HepG2 (cell line): ENCODE measurements around the gene SIGLEC10. TPM values are rescaled to one million over a fixed set of nuclear protein-coding genes. Genes with fewer than 3 reads are reported as not detected.

Source experiments
- CCAR2 ChIP-seq: fragments of 200-400 bp; formaldehyde crosslinking; optimal IDR thresholded peaks from 2 replicates; pipeline ENCODE3; 2018; ENCODE audit warnings: low read depth, mild to moderate bottlenecking, low read length, moderate library complexity
- FOXK2 ChIP-seq: fragments of 450-650 bp; IDR thresholded peaks from 2 replicates; pipeline ENCODE4 v1.6.1; 2016
- HNF4G ChIP-seq, 2 experiments: sonication (generic) in 1 of 2; formaldehyde crosslinking in 1 of 2; IDR thresholded peaks; 2 replicates each; pipeline versions ENCODE4 v1.4.0 to v1.6.1; 2011 to 2020; ENCODE audit warnings: borderline replicate concordance in 2 of 2, low read depth in 2 of 2, mild to moderate bottlenecking in 2 of 2, low read length in 1 of 2, missing genetic modification reagents in 1 of 2, moderate library complexity in 1 of 2
- HOXA3 ChIP-seq: sonication (generic); formaldehyde crosslinking; IDR thresholded peaks from 2 replicates; pipeline ENCODE4 v1.5.0; 2020; ENCODE audit warnings: missing genetic modification reagents
- MED13 ChIP-seq: sonication (generic); formaldehyde crosslinking; IDR thresholded peaks from 2 replicates; pipeline ENCODE4 v1.5.0; 2020; ENCODE audit warnings: missing genetic modification reagents
- NR1H2 ChIP-seq: sonication (generic); formaldehyde crosslinking; IDR thresholded peaks from 2 replicates; pipeline ENCODE4 v1.8.1; 2022; ENCODE audit warnings: low read depth, missing genetic modification reagents, borderline replicate concordance
- RFX1 ChIP-seq: fragments of 450-650 bp; IDR thresholded peaks from 2 replicates; pipeline ENCODE4 v1.6.1; 2017
- SIX4 ChIP-seq: sonication (generic); formaldehyde crosslinking; IDR thresholded peaks from 2 replicates; pipeline ENCODE4 v1.4.0; 2020; ENCODE audit warnings: missing genetic modification reagents
- TRAFD1 ChIP-seq: sonication (generic); formaldehyde crosslinking; IDR thresholded peaks from 2 replicates; pipeline ENCODE4 v1.5.1; 2020; ENCODE audit warnings: missing genetic modification reagents, mild to moderate bottlenecking, borderline replicate concordance
- USF2 ChIP-seq, 2 experiments: sonication (generic) in 1 of 2; formaldehyde crosslinking in 1 of 2; IDR thresholded peaks; 2 replicates each; pipeline versions ENCODE4 v1.5.1 to v1.6.1; 2011 to 2020; ENCODE audit warnings: borderline replicate concordance in 1 of 2, low read depth in 1 of 2, low read length in 1 of 2, mild to moderate bottlenecking in 1 of 2, missing genetic modification reagents in 1 of 2, moderate library complexity in 1 of 2
- ZNF260 ChIP-seq: sonication (generic); formaldehyde crosslinking; IDR thresholded peaks from 2 replicates; pipeline ENCODE4 v1.4.0; 2020; ENCODE audit warnings: missing genetic modification reagents, low read depth, mild to moderate bottlenecking, borderline replicate concordance
- ZNF496 ChIP-seq: sonication (generic); formaldehyde crosslinking; IDR thresholded peaks from 2 replicates; pipeline ENCODE4 v1.8.1; 2023; ENCODE audit warnings: mild to moderate bottlenecking, moderate library complexity, missing genetic modification reagents; ENCODE audit not compliant: insufficient replicate concordance
- ZNF674 ChIP-seq: sonication (generic); formaldehyde crosslinking; IDR thresholded peaks from 2 replicates; pipeline ENCODE4 v1.5.0; 2020; ENCODE audit warnings: low read depth, mild to moderate bottlenecking, missing genetic modification reagents
- polyA plus RNA-seq, 8 experiments: library from polyadenylated mRNA; depleted of rRNA in 3 of 8; stranded (reverse) in 7 of 8; unstranded in 1 of 8; fragments of >200 nt; fragmentation: Illumina TruSeq in 4 of 8; extraction: Trizol in 4 of 8; gene quantifications; 2 replicates each; pipeline versions ENCODE4 v1.2.1 to v1.2.3, GENCODE V29; 2011 to 2016; ENCODE audit warnings: low read depth in 4 of 8, missing spikeins in 1 of 8, mixed read lengths in 1 of 8; ENCODE audit not compliant: insufficient read depth in 1 of 8
- total RNA-seq, 5 experiments: library from RNA; depleted of rRNA; stranded (reverse); fragments of >200 nt; fragmentation: Illumina TruSeq; extraction: Trizol; gene quantifications; 2 replicates each; pipeline ENCODE4 v1.2.3, GENCODE V29; 2016; ENCODE audit warnings: low read depth in 1 of 5
- TF ChIP-seq, protein P1 (sequence below): sonication (generic); formaldehyde crosslinking; IDR thresholded peaks from 2 replicates; pipeline ENCODE4 v1.4.0; 2020; ENCODE audit warnings: mild to moderate bottlenecking, missing genetic modification reagents
- TF ChIP-seq, protein P2 (sequence below): sonication (generic); formaldehyde crosslinking; IDR thresholded peaks from 2 replicates; pipeline ENCODE4 v1.4.0; 2020; ENCODE audit warnings: missing genetic modification reagents
- TF ChIP-seq, protein P3 (sequence below): sonication (generic); formaldehyde crosslinking; IDR thresholded peaks from 2 replicates; pipeline ENCODE4 v1.4.0; 2020; ENCODE audit warnings: missing genetic modification reagents, borderline replicate concordance

SIGLEC10 gene
- total and polyA plus RNA-seq, 2 of the 13 experiments (the other 11 are each of a cell fraction or from before 2014, with no cell fraction given), result not detected

GRCh38 chr19:51367565-51368365 lies 49.7 kb downstream of the SIGLEC10 start (continued):
- TF ChIP-seq USF2 (IDR thresholded peaks at IDR 0.05; ENCODE audit: low read depth, low read length) (no peak), USF2 (CRISPR knock-in tag; IDR thresholded peaks at IDR 0.05; ENCODE audit: borderline replicate concordance) (no peak), MED13 (no peak; the same call in 1 of the 2 replicates), HOXA3 (CRISPR knock-in tag) (peak; percentile 56; the same call in 1 of the 2 replicates), ZNF674 (CRISPR knock-in tag) (no peak), FOXK2 (no peak), SIX4 (CRISPR knock-in tag) (peak; percentile 24; the same call in 1 of the 2 replicates), CCAR2 (no peak), RFX1 (no peak; the same call in 1 of the 2 replicates), ZNF496 (no peak), TRAFD1 (CRISPR knock-in tag) (no peak), HNF4G (IDR thresholded peaks at IDR 0.05; ENCODE audit: borderline replicate concordance, low read depth, low read length) (no peak), HNF4G (CRISPR knock-in tag; IDR thresholded peaks at IDR 0.05; ENCODE audit: borderline replicate concordance, low read depth) (peak; percentile 27; the same call in 1 of the 2 replicates), ZNF260 (CRISPR knock-in tag) (no peak), NR1H2 (CRISPR knock-in tag) (no peak)
- TF ChIP-seq, protein P1, sequence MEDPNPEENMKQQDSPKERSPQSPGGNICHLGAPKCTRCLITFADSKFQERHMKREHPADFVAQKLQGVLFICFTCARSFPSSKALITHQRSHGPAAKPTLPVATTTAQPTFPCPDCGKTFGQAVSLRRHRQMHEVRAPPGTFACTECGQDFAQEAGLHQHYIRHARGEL, result no peak
- TF ChIP-seq, protein P2, sequence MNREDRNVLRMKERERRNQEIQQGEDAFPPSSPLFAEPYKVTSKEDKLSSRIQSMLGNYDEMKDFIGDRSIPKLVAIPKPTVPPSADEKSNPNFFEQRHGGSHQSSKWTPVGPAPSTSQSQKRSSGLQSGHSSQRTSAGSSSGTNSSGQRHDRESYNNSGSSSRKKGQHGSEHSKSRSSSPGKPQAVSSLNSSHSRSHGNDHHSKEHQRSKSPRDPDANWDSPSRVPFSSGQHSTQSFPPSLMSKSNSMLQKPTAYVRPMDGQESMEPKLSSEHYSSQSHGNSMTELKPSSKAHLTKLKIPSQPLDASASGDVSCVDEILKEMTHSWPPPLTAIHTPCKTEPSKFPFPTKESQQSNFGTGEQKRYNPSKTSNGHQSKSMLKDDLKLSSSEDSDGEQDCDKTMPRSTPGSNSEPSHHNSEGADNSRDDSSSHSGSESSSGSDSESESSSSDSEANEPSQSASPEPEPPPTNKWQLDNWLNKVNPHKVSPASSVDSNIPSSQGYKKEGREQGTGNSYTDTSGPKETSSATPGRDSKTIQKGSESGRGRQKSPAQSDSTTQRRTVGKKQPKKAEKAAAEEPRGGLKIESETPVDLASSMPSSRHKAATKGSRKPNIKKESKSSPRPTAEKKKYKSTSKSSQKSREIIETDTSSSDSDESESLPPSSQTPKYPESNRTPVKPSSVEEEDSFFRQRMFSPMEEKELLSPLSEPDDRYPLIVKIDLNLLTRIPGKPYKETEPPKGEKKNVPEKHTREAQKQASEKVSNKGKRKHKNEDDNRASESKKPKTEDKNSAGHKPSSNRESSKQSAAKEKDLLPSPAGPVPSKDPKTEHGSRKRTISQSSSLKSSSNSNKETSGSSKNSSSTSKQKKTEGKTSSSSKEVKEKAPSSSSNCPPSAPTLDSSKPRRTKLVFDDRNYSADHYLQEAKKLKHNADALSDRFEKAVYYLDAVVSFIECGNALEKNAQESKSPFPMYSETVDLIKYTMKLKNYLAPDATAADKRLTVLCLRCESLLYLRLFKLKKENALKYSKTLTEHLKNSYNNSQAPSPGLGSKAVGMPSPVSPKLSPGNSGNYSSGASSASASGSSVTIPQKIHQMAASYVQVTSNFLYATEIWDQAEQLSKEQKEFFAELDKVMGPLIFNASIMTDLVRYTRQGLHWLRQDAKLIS, result no peak
- TF ChIP-seq, protein P3, sequence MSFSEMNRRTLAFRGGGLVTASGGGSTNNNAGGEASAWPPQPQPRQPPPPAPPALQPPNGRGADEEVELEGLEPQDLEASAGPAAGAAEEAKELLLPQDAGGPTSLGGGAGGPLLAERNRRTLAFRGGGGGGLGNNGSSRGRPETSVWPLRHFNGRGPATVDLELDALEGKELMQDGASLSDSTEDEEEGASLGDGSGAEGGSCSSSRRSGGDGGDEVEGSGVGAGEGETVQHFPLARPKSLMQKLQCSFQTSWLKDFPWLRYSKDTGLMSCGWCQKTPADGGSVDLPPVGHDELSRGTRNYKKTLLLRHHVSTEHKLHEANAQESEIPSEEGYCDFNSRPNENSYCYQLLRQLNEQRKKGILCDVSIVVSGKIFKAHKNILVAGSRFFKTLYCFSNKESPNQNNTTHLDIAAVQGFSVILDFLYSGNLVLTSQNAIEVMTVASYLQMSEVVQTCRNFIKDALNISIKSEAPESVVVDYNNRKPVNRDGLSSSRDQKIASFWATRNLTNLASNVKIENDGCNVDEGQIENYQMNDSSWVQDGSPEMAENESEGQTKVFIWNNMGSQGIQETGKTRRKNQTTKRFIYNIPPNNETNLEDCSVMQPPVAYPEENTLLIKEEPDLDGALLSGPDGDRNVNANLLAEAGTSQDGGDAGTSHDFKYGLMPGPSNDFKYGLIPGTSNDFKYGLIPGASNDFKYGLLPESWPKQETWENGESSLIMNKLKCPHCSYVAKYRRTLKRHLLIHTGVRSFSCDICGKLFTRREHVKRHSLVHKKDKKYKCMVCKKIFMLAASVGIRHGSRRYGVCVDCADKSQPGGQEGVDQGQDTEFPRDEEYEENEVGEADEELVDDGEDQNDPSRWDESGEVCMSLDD (CRISPR knock-in tag), result no peak
